ENCODE data around the gene TRIM46. TPM values are rescaled to one million over a fixed set of nuclear protein-coding genes. Genes with fewer than 3 reads are reported as not detected.

TRIM46 gene
- total and polyA plus RNA-seq, 9 of the 15 experiments (the other 6 are each of a cell fraction or from before 2014, with no cell fraction given): 0.05 to 0.60 (median 0.16) TPM; not detected in 3

DNA sequence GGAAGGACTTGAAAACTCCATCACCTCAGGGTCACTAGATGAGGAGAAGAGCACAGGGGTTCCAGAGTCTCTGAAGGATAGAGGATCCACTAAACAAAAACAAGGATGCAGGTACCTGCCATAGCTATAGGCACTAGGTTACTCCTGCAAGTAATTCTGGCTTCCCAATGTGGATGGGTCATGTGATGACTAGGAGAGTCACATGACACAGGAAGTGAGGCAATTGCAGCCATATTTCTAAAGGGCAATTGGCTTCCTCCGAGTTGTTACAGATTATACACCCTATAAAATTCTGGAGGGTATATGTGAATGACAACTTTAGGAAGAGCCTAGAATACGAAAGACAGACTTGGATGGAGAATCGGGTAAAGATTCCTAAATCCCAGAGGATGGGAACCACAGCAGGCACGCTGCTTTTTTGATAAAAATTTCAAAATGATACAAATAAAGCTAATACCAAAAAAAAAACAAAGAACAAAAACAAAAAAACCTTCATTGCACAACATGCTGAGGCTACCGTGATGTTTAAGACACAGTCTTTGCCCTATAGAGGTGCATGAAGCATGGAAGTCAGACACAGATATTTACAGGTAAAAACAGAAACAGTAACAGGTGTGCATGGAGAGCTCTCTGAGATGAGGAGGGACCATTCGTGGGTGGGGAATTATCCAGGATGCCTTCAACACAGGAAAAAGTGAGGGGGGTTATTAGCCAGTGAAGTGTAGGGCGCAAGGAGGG is 45.4 kb downstream of the TRIM46 start (continued):
- TF ChIP-seq, protein P1, sequence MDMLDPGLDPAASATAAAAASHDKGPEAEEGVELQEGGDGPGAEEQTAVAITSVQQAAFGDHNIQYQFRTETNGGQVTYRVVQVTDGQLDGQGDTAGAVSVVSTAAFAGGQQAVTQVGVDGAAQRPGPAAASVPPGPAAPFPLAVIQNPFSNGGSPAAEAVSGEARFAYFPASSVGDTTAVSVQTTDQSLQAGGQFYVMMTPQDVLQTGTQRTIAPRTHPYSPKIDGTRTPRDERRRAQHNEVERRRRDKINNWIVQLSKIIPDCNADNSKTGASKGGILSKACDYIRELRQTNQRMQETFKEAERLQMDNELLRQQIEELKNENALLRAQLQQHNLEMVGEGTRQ (CRISPR knock-in tag; IDR thresholded peaks at IDR 0.05): peak; percentile 99
- no peak for TF ChIP-seq DMBX1 (CRISPR knock-in tag; IDR thresholded peaks at IDR 0.05; ENCODE audit: borderline replicate concordance)
- TF ChIP-seq ILK (tag; IDR thresholded peaks at IDR 0.05; ENCODE audit: borderline replicate concordance, low read depth): no peak
- TF ChIP-seq, protein P2, sequence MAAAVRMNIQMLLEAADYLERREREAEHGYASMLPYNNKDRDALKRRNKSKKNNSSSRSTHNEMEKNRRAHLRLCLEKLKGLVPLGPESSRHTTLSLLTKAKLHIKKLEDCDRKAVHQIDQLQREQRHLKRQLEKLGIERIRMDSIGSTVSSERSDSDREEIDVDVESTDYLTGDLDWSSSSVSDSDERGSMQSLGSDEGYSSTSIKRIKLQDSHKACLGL (CRISPR knock-in tag; IDR thresholded peaks at IDR 0.05; ENCODE audit: borderline replicate concordance, poor library complexity, severe bottlenecking): no peak
- peak; percentile 9 to 85; a peak in 1 of 4 replicates for TF ChIP-seq SIN3A (IDR thresholded peaks at IDR 0.05; ENCODE audit: borderline replicate concordance in 2 of 2, control insufficient read depth in 1 of 2, low read depth in 2 of 2, low read length in 2 of 2)
- no peak for TF ChIP-seq CC2D1A (IDR thresholded peaks at IDR 0.05)
- no peak for TF ChIP-seq PHTF2 (CRISPR knock-in tag; IDR thresholded peaks at IDR 0.05)
- TF ChIP-seq GTF2A2 (tag; IDR thresholded peaks at IDR 0.05): no peak
- no peak for TF ChIP-seq FOSL1 (tag; conservative IDR thresholded peaks at IDR 0.05)
- TF ChIP-seq ELF2 (CRISPR knock-in tag; IDR thresholded peaks at IDR 0.05): peak; percentile 84
- TF ChIP-seq PHF20 (IDR thresholded peaks at IDR 0.05; ENCODE audit: partially characterized antibody): peak; percentile 97
- TF ChIP-seq ZNF444 (CRISPR knock-in tag; IDR thresholded peaks at IDR 0.05): no peak
- no peak for TF ChIP-seq ZNF77 (CRISPR knock-in tag; IDR thresholded peaks at IDR 0.05)
- TF ChIP-seq PTTG1 (tag; IDR thresholded peaks at IDR 0.05; ENCODE audit: low read depth): 0 out of 2 replicates have a peak, but pooled peaks have one; percentile 26
- no peak for TF ChIP-seq HNRNPK (IDR thresholded peaks at IDR 0.05; ENCODE audit: low read depth, low read length, poor library complexity, severe bottlenecking)
- TF ChIP-seq ZNF561 (CRISPR knock-in tag; conservative IDR thresholded peaks at IDR 0.05): no peak
- no peak for TF ChIP-seq MYBL2 (IDR thresholded peaks at IDR 0.05; ENCODE audit: low read depth)
- no peak for TF ChIP-seq MYBL2 (CRISPR knock-in tag; IDR thresholded peaks at IDR 0.05; ENCODE audit: borderline replicate concordance)
- TF ChIP-seq, protein P3, sequence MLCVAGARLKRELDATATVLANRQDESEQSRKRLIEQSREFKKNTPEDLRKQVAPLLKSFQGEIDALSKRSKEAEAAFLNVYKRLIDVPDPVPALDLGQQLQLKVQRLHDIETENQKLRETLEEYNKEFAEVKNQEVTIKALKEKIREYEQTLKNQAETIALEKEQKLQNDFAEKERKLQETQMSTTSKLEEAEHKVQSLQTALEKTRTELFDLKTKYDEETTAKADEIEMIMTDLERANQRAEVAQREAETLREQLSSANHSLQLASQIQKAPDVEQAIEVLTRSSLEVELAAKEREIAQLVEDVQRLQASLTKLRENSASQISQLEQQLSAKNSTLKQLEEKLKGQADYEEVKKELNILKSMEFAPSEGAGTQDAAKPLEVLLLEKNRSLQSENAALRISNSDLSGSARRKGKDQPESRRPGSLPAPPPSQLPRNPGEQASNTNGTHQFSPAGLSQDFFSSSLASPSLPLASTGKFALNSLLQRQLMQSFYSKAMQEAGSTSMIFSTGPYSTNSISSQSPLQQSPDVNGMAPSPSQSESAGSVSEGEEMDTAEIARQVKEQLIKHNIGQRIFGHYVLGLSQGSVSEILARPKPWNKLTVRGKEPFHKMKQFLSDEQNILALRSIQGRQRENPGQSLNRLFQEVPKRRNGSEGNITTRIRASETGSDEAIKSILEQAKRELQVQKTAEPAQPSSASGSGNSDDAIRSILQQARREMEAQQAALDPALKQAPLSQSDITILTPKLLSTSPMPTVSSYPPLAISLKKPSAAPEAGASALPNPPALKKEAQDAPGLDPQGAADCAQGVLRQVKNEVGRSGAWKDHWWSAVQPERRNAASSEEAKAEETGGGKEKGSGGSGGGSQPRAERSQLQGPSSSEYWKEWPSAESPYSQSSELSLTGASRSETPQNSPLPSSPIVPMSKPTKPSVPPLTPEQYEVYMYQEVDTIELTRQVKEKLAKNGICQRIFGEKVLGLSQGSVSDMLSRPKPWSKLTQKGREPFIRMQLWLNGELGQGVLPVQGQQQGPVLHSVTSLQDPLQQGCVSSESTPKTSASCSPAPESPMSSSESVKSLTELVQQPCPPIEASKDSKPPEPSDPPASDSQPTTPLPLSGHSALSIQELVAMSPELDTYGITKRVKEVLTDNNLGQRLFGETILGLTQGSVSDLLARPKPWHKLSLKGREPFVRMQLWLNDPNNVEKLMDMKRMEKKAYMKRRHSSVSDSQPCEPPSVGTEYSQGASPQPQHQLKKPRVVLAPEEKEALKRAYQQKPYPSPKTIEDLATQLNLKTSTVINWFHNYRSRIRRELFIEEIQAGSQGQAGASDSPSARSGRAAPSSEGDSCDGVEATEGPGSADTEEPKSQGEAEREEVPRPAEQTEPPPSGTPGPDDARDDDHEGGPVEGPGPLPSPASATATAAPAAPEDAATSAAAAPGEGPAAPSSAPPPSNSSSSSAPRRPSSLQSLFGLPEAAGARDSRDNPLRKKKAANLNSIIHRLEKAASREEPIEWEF (CRISPR knock-in tag; IDR thresholded peaks at IDR 0.05): no peak
- no peak for TF ChIP-seq TBL1XR1 (IDR thresholded peaks at IDR 0.05; ENCODE audit: low read length in 2 of 2)
- TF ChIP-seq TEAD2 (tag; IDR thresholded peaks at IDR 0.05): no peak
